Brain microvascular endothelial cell (primary cell): ENCODE results near the gene GZF1.

ENCODE experiments used
- DNase-seq: peaks from one replicate; pipeline ENCODE4 v3.0.0-alpha.2; 2020
- H3K27ac ChIP-seq: fragments of 250-450 bp; sonication (Bioruptor Pico); 2 replicates; pipeline ENCODE4 v1.5.1; 2020; ENCODE audit warnings: mild to moderate bottlenecking, moderate library complexity
- H3K27me3 ChIP-seq: fragments of 250-450 bp; sonication (Bioruptor Pico); replicated peaks from 2 replicates; pipeline ENCODE4 v1.5.1; 2020; ENCODE audit warnings: mild to moderate bottlenecking
- H3K36me3 ChIP-seq: fragments of 250-450 bp; sonication (Bioruptor Pico); replicated peaks from 2 replicates; pipeline ENCODE4 v1.5.1; 2020; ENCODE audit warnings: mild to moderate bottlenecking
- H3K4me3 ChIP-seq: 2 replicates; pipeline ENCODE4 v1.5.1; 2011; ENCODE audit warnings: low read depth, mild to moderate bottlenecking, control low read depth, low read length, moderate library complexity
- CTCF ChIP-seq: IDR thresholded peaks from 2 replicates; pipeline ENCODE4 v1.5.1; 2011; ENCODE audit warnings: low read depth, mild to moderate bottlenecking, moderate library complexity, low read length, control low read depth, inconsistent platforms; ENCODE audit errors: missing control alignments
- in situ Hi-C: cut with HindIII; loops from 2 replicates; pipeline ENCODE4 v1.10.0; 2017; ENCODE audit warnings: low sequenced_read_pairs, low pct_ligation_motif_present

The GZF1 gene

GRCh38 chr20:23407781-23408464 is 45.9 kb downstream of the GZF1 start:
- no peak for DNase-seq
- Histone ChIP-seq H3K27me3 (no peaks in the 10 kb centered on the region), H3K4me3 (no peak overlapping the region), H3K36me3 (no peaks in the 10 kb centered on the region), H3K27ac (no peak overlapping the region)
- no peak for TF ChIP-seq CTCF
- in situ Hi-C loops: no loop called here

- DNase-seq: no peak
- H3K4me3 ChIP-seq: no peak overlapping the region
- H3K27me3 ChIP-seq: no peaks in the 10 kb centered on the region
- in situ Hi-C loops: no loop called here
- no peak overlapping the region for H3K27ac ChIP-seq
- no peak for TF ChIP-seq CTCF
- no peaks in the 10 kb centered on the region for H3K36me3 ChIP-seq
These were observed 47.0 kb downstream of the GZF1 start for GRCh38 chr20:23408957-23409356.

- no peaks in the 10 kb centered on the region for H3K27me3 ChIP-seq
- no peak overlapping the region for H3K27ac ChIP-seq
- DNase-seq: no peak
- H3K4me3 ChIP-seq: no peak overlapping the region
- no peak for TF ChIP-seq CTCF
- no peaks in the 10 kb centered on the region for H3K36me3 ChIP-seq
- in situ Hi-C loops: no loop called here
These were observed 47.8 kb downstream of the GZF1 start for GRCh38 chr20:23409800-23410199.

GRCh38 chr20:23410916-23411695 is 49.1 kb downstream of the GZF1 start:
- no peak for DNase-seq
- no peak overlapping the region for H3K27ac ChIP-seq
- H3K36me3 ChIP-seq: no peaks in the 10 kb centered on the region
- no peaks in the 10 kb centered on the region for H3K27me3 ChIP-seq
- TF ChIP-seq CTCF: no peak
- in situ Hi-C loops: no loop called here
- no peak overlapping the region for H3K4me3 ChIP-seq

- H3K27ac ChIP-seq: no peak overlapping the region
- H3K4me3 ChIP-seq: no peak overlapping the region
- H3K36me3 ChIP-seq: no peaks in the 10 kb centered on the region
- no peak for DNase-seq
- in situ Hi-C loops: no loop called here
- TF ChIP-seq CTCF: no peak
- no peaks in the 10 kb centered on the region for H3K27me3 ChIP-seq
These were observed 50.0 kb downstream of the GZF1 start for GRCh38 chr20:23412026-23412425.
